ENCODE data around the gene FIBCD1. TPM values are rescaled to one million over a fixed set of nuclear protein-coding genes. Genes with fewer than 3 reads are reported as not detected.

Gene FIBCD1
- total and polyA plus RNA-seq, 9 of the 15 experiments (the other 6 are each of a cell fraction or from before 2014, with no cell fraction given), result 0.53 to 1.2 (median 0.95) TPM; not detected in 4

GRCh38 chr9:130861372-130862180 is 77.5 kb downstream of the FIBCD1 start:
- peak overlapping the region; percentile 6; the same call in 1 of the 3 replicates for H3K27ac ChIP-seq (ENCODE audit: extremely low read depth, low read depth, low read length)
- H3K9ac ChIP-seq (ENCODE audit: insufficient read depth in 1 of 2, low read depth in 2 of 2, low read length in 2 of 2), result no peak overlapping the region
- peaks cover 10% of the 10 kb centered on the region in 2 experiments; a peak in 4 of 5 replicates for H3K4me1 ChIP-seq (replicated peaks in 1 of 2; ENCODE audit: control insufficient read depth in 2 of 2, insufficient read depth in 2 of 2, low read length in 2 of 2)
- in situ Hi-C loops (cut with MboI), result loop anchor here (5.0 to 10.0 kb wide), 3 partner anchors 89 to 407 kb away; no protein-coding TSS in a partner anchor
- ATAC-seq (no peak), DNase-seq (ENCODE audit: extremely low read depth in 1 of 4, low spot score in 3 of 4) (peak in 2 of 4 experiments; percentile 59 to 62), FAIRE-seq (no peak)
- 63% methylated on average over 8 of the region's 8 CpGs for WGBS (ENCODE audit: insufficient coverage, low coverage, missing lambda C conversion rate)
- H3K79me2 ChIP-seq (ENCODE audit: control insufficient read depth, insufficient read depth, low read length), result no peaks in the 10 kb centered on the region
- H3K9me3 ChIP-seq (replicated peaks; ENCODE audit: control insufficient read depth, insufficient read depth, low read depth, low read length), result no peaks in the 10 kb centered on the region
- H2AFZ ChIP-seq (ENCODE audit: low read depth, low read length), result no peak overlapping the region
- no TSS peak for BruUV-seq (replicated peaks)
- peaks cover 49% of the 10 kb centered on the region for H4K20me1 ChIP-seq (replicated peaks; ENCODE audit: control insufficient read depth, insufficient read depth, low read length)
- no peak overlapping the region for H3K4me3 ChIP-seq
- H3K36me3 ChIP-seq (ENCODE audit: control insufficient read depth, insufficient read depth, low read length), result peaks cover 58% of the 10 kb centered on the region
- TF ChIP-seq MYBL2 (IDR thresholded peaks at IDR 0.05; ENCODE audit: low read depth) (no peak), MYBL2 (CRISPR knock-in tag; IDR thresholded peaks at IDR 0.05; ENCODE audit: borderline replicate concordance) (no peak), GTF2E2 (tag; IDR thresholded peaks at IDR 0.05) (no peak), STAT6 (CRISPR knock-in tag; IDR thresholded peaks at IDR 0.05) (peak; percentile 23; the same call in 1 of the 2 replicates), ATF3 (IDR thresholded peaks at IDR 0.05) (no peak), ATF3 (CRISPR knock-in tag; conservative IDR thresholded peaks at IDR 0.05) (peak; percentile 27), ZNF766 (CRISPR knock-in tag; conservative IDR thresholded peaks at IDR 0.05) (no peak), STAT5B (CRISPR knock-in tag; IDR thresholded peaks at IDR 0.05) (no peak), JUND (IDR thresholded peaks at IDR 0.05; ENCODE audit: borderline replicate concordance, low read depth, low read length) (no peak), JUND (tag; IDR thresholded peaks at IDR 0.05; ENCODE audit: borderline replicate concordance, low read depth, low read length) (no peak)
- peaks cover 13% of the 10 kb centered on the region for H3K9me1 ChIP-seq (ENCODE audit: control insufficient read depth, insufficient read depth, low read length)
- peak overlapping the region; percentile 16 for H3K4me2 ChIP-seq (ENCODE audit: insufficient read depth, low read length)
- H3K27me3 ChIP-seq (ENCODE audit: control insufficient read depth in 2 of 2, insufficient read depth in 2 of 2, low read length in 2 of 2), result no peaks in the 10 kb centered on the region
- POLR2A ChIA-PET, result interaction anchor here (0.6 to 15.4 kb wide), 23 partner anchors 8 to 169 kb away, joined by 3 to 220 read pairs (median 4); no protein-coding TSS in a partner anchor
- CTCF ChIA-PET (ENCODE audit: low intra/inter-chr PET ratio), result interaction anchor here (0.6 to 15.1 kb wide), 9 partner anchors 9 to 209 kb away, joined by 3 to 636 read pairs (median 3); no protein-coding TSS in a partner anchor
- intact Hi-C loops (cut with micrococcal nuclease), result loop anchor here (5.0 kb wide), 1 partner anchor 399 kb away; no protein-coding TSS in a partner anchor

Measured in K562 (cell line).